D721Med (cell line): ENCODE data around the gene ATG4A.

ENCODE experiments used
- DNase-seq: peaks from one replicate; pipeline ENCODE4 v3.0.0; 2011; ENCODE audit warnings: low spot score; ENCODE audit not compliant: insufficient read length
- FAIRE-seq: peaks from 2 replicates; lab custom pipeline; 2011; peaks lifted over from hg19 to GRCh38; lab: Jason Lieb, UNC
- TF ChIP-seq, protein P1 (sequence below): IDR thresholded peaks from 2 replicates; pipeline ENCODE4 v1.5.1; 2012; ENCODE audit warnings: mild to moderate bottlenecking, control low read depth; ENCODE audit not compliant: insufficient read depth; ENCODE audit errors: missing control alignments

Gene ATG4A

DNA sequence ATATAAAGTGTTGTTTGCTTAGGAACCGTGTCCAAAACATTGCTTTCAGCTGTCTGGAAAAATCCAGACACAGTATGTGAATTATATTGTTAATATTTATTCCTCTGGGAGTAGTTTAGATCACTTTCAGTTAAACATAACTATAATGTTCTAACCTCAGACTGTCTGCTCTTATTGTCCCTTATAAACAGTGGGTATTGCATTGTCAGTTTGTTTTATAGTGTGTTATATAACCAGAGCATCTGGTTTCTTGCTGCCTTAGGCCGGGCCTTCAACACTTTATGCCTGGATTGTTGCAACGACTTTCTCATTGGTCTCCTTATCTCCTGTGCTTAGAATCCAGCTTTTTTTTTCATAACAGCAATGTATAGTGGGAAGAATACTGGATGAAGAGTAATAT, 26.4 kb downstream of the ATG4A start:
- TF ChIP-seq, protein P1, sequence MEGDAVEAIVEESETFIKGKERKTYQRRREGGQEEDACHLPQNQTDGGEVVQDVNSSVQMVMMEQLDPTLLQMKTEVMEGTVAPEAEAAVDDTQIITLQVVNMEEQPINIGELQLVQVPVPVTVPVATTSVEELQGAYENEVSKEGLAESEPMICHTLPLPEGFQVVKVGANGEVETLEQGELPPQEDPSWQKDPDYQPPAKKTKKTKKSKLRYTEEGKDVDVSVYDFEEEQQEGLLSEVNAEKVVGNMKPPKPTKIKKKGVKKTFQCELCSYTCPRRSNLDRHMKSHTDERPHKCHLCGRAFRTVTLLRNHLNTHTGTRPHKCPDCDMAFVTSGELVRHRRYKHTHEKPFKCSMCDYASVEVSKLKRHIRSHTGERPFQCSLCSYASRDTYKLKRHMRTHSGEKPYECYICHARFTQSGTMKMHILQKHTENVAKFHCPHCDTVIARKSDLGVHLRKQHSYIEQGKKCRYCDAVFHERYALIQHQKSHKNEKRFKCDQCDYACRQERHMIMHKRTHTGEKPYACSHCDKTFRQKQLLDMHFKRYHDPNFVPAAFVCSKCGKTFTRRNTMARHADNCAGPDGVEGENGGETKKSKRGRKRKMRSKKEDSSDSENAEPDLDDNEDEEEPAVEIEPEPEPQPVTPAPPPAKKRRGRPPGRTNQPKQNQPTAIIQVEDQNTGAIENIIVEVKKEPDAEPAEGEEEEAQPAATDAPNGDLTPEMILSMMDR, result no peak
- FAIRE-seq (no peak), DNase-seq (no peak)

DNA sequence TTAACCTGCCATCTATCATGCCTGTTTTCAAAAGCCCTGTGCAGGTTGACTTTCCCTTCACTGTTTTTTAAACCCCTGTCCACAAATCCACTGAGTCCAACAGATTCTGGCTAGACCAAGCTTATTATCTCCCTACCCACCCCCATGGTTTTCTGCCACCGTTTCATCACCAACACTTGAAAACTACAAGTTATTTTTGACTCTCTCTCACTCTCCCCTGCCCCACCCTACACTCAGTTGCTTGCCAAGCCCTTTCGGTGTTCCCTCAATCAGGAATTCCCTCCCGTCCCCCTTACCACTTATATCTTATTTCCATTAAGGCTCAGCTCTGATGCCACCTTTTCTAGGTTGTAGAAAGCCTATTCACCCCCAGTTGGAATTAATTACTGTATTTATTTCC, 29.7 kb downstream of the ATG4A start:
- no peak for FAIRE-seq
- TF ChIP-seq, protein P1, result no peak

GRCh38 chrX:108122748-108123147, 31.2 kb downstream of the ATG4A start:
- TF ChIP-seq, protein P1, result no peak
- DNase-seq, result no peak
- FAIRE-seq, result no peak

More for the DNA sequence above, 29.7 kb downstream of the ATG4A start:
- no peak for DNase-seq

DNA sequence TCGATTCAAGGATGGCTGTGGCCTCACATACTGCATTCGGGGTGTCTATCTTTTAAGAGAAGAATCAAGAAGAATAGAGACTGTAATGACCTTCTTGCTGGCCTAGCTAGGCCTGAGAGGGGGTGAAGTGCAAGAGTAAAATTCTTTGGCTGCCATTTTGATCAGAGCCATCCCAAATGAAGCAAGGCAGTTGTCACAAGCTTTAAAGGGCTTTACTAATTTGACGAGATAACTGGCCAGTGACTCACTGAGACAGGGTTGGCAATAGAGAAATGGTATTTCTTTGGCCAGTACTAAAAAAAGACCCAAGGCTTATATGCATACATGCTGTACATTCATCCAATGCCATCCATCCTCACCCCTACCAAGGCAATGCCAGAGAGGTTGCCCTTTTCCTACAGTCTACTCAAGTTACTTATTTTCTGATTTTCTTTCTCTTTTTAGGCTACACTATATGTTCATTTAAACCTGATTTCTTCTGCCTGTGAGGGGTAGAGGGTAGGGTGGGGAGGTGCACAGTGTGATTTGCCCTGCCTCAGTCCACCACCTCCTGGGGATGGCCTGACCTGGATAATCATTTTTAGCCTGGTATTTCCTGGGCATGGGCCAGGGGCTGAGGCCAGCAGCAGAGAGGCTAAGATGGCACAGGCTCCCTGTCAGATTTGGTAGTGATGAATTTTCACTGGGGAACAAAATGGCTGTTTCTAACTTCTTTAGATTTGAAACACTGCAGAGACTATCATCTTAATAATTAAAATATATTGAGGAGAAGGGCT, 32.2 kb downstream of the ATG4A start:
- DNase-seq (no peak), FAIRE-seq (no peak)
- TF ChIP-seq, protein P1, result no peak

DNA sequence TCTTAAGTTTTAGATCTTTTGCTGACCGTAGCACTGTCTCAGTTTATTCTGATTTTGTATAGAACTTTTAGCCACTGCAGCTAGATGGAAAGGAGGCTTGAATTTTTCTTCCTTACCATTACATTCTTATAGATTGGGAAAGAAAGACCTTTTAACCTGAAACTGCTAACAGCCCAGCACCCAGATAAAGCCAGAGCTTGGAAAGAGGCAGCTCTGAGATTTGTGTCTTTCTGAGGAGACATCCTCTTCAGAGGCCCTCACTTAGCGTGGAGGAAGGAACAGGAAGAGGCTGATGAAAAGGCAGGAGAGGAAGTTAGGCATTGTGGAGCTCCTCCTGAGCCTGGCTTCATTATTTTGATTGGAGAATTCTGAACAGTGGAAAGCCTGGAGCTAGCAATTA, 35.1 kb downstream of the ATG4A start:
- FAIRE-seq, result no peak
- TF ChIP-seq, protein P1, result no peak
- DNase-seq, result no peak

GRCh38 chrX:108127152-108127551, 35.6 kb downstream of the ATG4A start:
- no peak for DNase-seq
- TF ChIP-seq, protein P1, result no peak
- no peak for FAIRE-seq

DNA sequence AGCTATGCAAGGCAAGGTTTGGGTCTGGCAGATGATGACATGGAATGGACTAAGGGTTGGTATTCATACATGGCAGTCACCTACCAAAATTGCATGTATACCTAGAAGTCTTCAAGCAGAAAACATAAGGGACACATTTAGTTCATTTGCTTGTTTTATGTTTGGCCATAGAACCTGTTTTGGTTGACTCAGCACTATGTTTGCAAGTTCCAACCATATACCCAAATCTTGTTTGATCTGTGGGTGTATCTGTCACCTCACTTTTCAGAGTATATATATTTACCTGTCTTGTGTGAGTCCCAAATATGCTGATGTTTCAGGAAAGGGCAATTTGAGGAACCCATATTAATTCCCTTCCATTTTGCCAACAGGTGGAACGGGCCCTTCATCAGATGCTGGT, 39.3 kb downstream of the ATG4A start:
- TF ChIP-seq, protein P1, result no peak
- DNase-seq (no peak), FAIRE-seq (no peak)
